AG04450 (cell line): ENCODE measurements around the gene PI4KB. TPM values are rescaled to one million over a fixed set of nuclear protein-coding genes. Genes with fewer than 3 reads are reported as not detected.

Experiments used
- CTCF ChIA-PET: fragments of 300-600, 350-600 bp; formaldehyde crosslinking; extraction: SDS; loops from one replicate; lab custom pipeline; 2022; ENCODE audit warnings: antibody characterized with exemption, inconsistent platforms; lab: Charles Lee
- POLR2A ChIA-PET: fragments of 350-600 bp; formaldehyde crosslinking; extraction: SDS; loops from one replicate; lab custom pipeline; 2021; ENCODE audit warnings: antibody characterized with exemption, inconsistent platforms; lab: Yijun Ruan, JAX
- DNase-seq: peaks from one replicate; pipeline ENCODE4 v3.0.0-alpha.2; 2011; ENCODE audit warnings: low read depth, low spot score
- H3K27ac ChIP-seq: one replicate; pipeline ENCODE4 v1.5.1; 2012; ENCODE audit warnings: low read depth, low read length, control low read depth
- H3K27me3 ChIP-seq: one replicate; pipeline ENCODE4 v1.6.0; 2012; ENCODE audit warnings: low read length; ENCODE audit not compliant: control insufficient read depth, insufficient read depth
- H3K4me3 ChIP-seq: 2 replicates; pipeline ENCODE4 v1.5.1; 2011; ENCODE audit warnings: mild to moderate bottlenecking, low read depth, low read length, control low read depth
- H3K9me3 ChIP-seq: 2 replicates; pipeline ENCODE4 v1.5.1; 2012; ENCODE audit warnings: low read length; ENCODE audit not compliant: control insufficient read depth, insufficient read depth
- polyA plus RNA-seq: library from polyadenylated mRNA; depleted of rRNA; stranded (reverse); fragments of >200 nt; gene quantifications from 2 replicates; pipeline ENCODE4 v1.2.3, GENCODE V29; 2011
- TF ChIP-seq, protein P1 (sequence below): IDR thresholded peaks from 2 replicates; pipeline ENCODE4 v1.5.1; 2011; ENCODE audit warnings: low read depth, low read length, control low read depth, inconsistent platforms

Gene PI4KB
- polyA plus RNA-seq, 1 experiment = 75.2 TPM

DNA sequence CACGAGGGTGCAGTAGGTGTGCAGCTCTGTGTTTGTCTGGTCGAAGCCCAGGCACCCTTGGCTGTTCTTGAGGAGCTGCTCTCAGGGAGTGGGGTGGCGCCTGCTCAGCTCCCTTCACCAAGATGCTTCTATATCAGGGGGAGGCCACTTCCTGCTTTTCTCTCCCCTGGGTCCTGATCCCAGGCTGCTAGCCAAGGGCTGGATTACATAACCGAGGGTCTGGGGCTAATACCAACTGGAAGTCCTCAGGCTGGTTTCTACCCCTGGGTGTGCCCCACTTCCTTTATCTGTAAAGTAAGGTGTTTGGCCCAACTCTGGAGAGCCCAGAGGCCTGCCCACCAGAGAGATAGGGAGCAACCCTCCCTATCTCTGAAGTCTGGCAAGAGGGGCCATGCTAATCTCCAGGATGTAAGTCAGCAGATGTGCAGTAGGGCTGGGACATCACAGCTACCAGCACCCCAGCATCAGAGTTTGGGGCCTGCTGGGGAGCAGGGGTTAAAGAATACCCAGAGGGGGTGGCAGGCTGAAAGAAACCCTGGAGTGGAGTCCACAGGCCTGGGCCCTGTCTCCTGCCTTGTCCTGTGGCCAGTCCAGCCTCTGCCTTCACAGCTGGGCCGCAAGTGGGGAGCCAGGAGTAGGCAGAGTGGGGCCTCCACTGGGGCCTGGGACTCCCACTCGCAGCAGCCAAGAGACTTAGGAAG is 43.1 kb upstream of the PI4KB start:
- Histone ChIP-seq H3K9me3 (no peaks in the 10 kb centered on the region; the same call in 1 of the 2 replicates), H3K27me3 (no peaks in the 10 kb centered on the region), H3K27ac (no peak overlapping the region), H3K4me3 (no peak overlapping the region)
- POLR2A ChIA-PET = interaction anchor here (2.1 kb wide), 1 partner anchor 15 kb away, joined by 5 read pairs; no protein-coding TSS in a partner anchor
- CTCF ChIA-PET = no interaction called here
- TF ChIP-seq, protein P1, sequence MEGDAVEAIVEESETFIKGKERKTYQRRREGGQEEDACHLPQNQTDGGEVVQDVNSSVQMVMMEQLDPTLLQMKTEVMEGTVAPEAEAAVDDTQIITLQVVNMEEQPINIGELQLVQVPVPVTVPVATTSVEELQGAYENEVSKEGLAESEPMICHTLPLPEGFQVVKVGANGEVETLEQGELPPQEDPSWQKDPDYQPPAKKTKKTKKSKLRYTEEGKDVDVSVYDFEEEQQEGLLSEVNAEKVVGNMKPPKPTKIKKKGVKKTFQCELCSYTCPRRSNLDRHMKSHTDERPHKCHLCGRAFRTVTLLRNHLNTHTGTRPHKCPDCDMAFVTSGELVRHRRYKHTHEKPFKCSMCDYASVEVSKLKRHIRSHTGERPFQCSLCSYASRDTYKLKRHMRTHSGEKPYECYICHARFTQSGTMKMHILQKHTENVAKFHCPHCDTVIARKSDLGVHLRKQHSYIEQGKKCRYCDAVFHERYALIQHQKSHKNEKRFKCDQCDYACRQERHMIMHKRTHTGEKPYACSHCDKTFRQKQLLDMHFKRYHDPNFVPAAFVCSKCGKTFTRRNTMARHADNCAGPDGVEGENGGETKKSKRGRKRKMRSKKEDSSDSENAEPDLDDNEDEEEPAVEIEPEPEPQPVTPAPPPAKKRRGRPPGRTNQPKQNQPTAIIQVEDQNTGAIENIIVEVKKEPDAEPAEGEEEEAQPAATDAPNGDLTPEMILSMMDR = no peak
- no peak for DNase-seq

GRCh38 chr1:151369621-151370048 is 42.4 kb upstream of the PI4KB start:
- Histone ChIP-seq H3K27me3 (no peaks in the 10 kb centered on the region), H3K9me3 (no peaks in the 10 kb centered on the region; the same call in 1 of the 2 replicates), H3K4me3 (no peak overlapping the region), H3K27ac (no peak overlapping the region)
- POLR2A ChIA-PET = interaction anchor here (2.1 kb wide), 1 partner anchor 14 kb away, joined by 5 read pairs; no protein-coding TSS in a partner anchor
- DNase-seq = no peak
- CTCF ChIA-PET = no interaction called here
- TF ChIP-seq, protein P1 = no peak

- no peak overlapping the region for H3K27ac ChIP-seq
- TF ChIP-seq, protein P1 = no peak
- no peaks in the 10 kb centered on the region for H3K27me3 ChIP-seq
- DNase-seq = no peak
- H3K4me3 ChIP-seq = no peak overlapping the region
- no peaks in the 10 kb centered on the region; the same call in 1 of the 2 replicates for H3K9me3 ChIP-seq
- POLR2A ChIA-PET = interaction anchor here (2.1 kb wide), 1 partner anchor 14 kb away, joined by 5 read pairs; no protein-coding TSS in a partner anchor
- CTCF ChIA-PET = interaction anchor here (2.5 kb wide), 1 partner anchor 28 kb away, joined by 13 read pairs; no protein-coding TSS in a partner anchor
These were observed 42.0 kb upstream of the PI4KB start for GRCh38 chr1:151369302-151369610.

DNA sequence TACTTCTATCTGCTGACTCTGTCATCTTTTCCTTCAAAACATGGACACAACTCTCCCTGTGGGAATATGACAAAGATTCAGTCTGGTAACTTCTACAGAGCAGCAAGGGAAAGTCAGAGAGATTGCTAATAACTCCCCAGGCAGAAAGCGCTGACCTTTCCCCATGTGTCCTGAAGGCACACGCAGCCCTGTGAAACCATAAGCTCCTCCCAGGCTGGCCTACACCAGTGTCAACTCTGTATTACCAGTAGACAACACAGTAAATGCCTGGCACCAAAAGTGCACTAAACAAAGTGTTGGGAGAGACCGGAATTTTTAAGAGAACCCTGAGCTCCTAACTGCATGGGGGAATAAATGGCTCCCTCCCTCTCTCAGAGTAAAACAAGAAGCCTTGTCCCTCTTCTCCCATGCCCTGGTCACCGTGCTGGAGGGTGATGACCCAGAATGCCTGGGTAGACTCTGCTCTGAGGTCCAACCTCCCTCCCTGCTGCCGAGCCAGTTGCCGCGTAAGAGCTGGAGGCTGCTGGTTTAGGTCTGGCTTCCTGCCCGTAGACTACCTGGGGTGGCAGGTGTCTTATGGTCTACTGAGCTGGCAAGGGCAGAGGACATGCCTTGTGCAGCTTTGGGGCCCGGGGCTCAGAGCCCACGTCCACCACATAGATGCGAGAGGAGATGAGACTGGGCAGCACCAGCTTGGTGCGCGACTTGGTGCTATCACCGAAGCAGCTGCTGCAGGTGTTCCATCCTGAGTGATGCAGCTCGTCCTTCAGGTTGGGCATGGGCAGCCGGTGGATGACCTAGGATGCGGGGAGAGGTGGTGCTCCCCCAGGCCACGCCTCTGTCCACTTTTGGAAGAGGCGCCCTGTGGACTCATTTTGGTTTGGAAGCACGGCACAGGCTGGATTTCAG is 41.4 kb upstream of the PI4KB start:
- no peak overlapping the region for H3K4me3 ChIP-seq
- TF ChIP-seq, protein P1 = no peak
- ChIA-PET CTCF (interaction anchor here (2.5 kb wide), 1 partner anchor 28 kb away, joined by 13 read pairs; no protein-coding TSS in a partner anchor), POLR2A (interaction anchor here (2.1 kb wide), 1 partner anchor 13 kb away, joined by 5 read pairs; no protein-coding TSS in a partner anchor)
- no peak for DNase-seq
- H3K27ac ChIP-seq = no peak overlapping the region
- H3K27me3 ChIP-seq = no peaks in the 10 kb centered on the region
- no peaks in the 10 kb centered on the region; the same call in 1 of the 2 replicates for H3K9me3 ChIP-seq
